Measurements from ENCODE around the gene GGA2. TPM values are rescaled to one million over a fixed set of nuclear protein-coding genes. Genes with fewer than 3 reads are reported as not detected.

GGA2 gene
- total RNA-seq, 1 experiment from 2014 or later, result 26.5 TPM

GRCh38 chr16:23530062-23530461, 19.8 kb upstream of the GGA2 start:
- POLR2A ChIA-PET (ENCODE audit: unreplicated experiment), result no interaction called here
- H3K9ac ChIP-seq (ENCODE audit: low read length), result no peak overlapping the region
- H3K27me3 ChIP-seq (ENCODE audit: low read length), result no peaks in the 10 kb centered on the region
- H3K4me2 ChIP-seq (ENCODE audit: low read length), result no peak overlapping the region
- intact Hi-C loops (cut with micrococcal nuclease), result no loop called here
- H3K9me2 ChIP-seq (replicated peaks; ENCODE audit: low read length), result no peaks in the 10 kb centered on the region
- DNase-seq (no peak), ATAC-seq (no peak)
- H2AFZ ChIP-seq (ENCODE audit: low read length), result no peak overlapping the region
- CTCF ChIA-PET, result no interaction called here
- 0 out of 2 replicates have a peak, but pooled peaks cover 6% of the 10 kb centered on the region for H3K36me3 ChIP-seq (ENCODE audit: low read depth, low read length)
- TF ChIP-seq EZH2 (IDR thresholded peaks at IDR 0.05; ENCODE audit: low read length, unreplicated experiment) (no peak), CTCF (conservative IDR thresholded peaks at IDR 0.05; ENCODE audit: low read depth, low read length) (no peak), EZH2phosphoT487 (IDR thresholded peaks at IDR 0.05; ENCODE audit: borderline replicate concordance, low read length) (no peak)
- no peak overlapping the region for H3K27ac ChIP-seq (ENCODE audit: low read length)
- no peaks in the 10 kb centered on the region for H3F3A ChIP-seq (ENCODE audit: low read length, unreplicated experiment)
- no peak overlapping the region for H3K4me3 ChIP-seq (ENCODE audit: low read length)
- no peaks in the 10 kb centered on the region for H3K79me2 ChIP-seq (ENCODE audit: low read length)
- H3K4me1 ChIP-seq (ENCODE audit: insufficient read depth, low read length), result no peaks in the 10 kb centered on the region
- no peaks in the 10 kb centered on the region for H4K20me1 ChIP-seq (ENCODE audit: low read length)
- H3K9me3 ChIP-seq (ENCODE audit: low read length), result no peaks in the 10 kb centered on the region
- BruUV-seq (replicated peaks), result no TSS peak

- Histone ChIP-seq H3K9me3 (ENCODE audit: low read length) (no peaks in the 10 kb centered on the region), H3K27me3 (ENCODE audit: low read length) (no peaks in the 10 kb centered on the region), H3K4me3 (ENCODE audit: low read length) (no peak overlapping the region), H3K9ac (ENCODE audit: low read length) (no peak overlapping the region), H3K4me1 (ENCODE audit: insufficient read depth, low read length) (no peaks in the 10 kb centered on the region), H3K9me2 (replicated peaks; ENCODE audit: low read length) (no peaks in the 10 kb centered on the region), H3F3A (ENCODE audit: low read length, unreplicated experiment) (no peaks in the 10 kb centered on the region), H3K79me2 (ENCODE audit: low read length) (no peaks in the 10 kb centered on the region), H2AFZ (ENCODE audit: low read length) (no peak overlapping the region), H3K27ac (ENCODE audit: low read length) (no peak overlapping the region), H3K36me3 (ENCODE audit: low read depth, low read length) (no peaks in the 10 kb centered on the region), H4K20me1 (ENCODE audit: low read length) (no peaks in the 10 kb centered on the region), H3K4me2 (ENCODE audit: low read length) (no peak overlapping the region)
- CTCF ChIA-PET, result no interaction called here
- POLR2A ChIA-PET (ENCODE audit: unreplicated experiment), result no interaction called here
- DNase-seq, result no peak
- no peak for ATAC-seq
- TF ChIP-seq EZH2phosphoT487 (IDR thresholded peaks at IDR 0.05; ENCODE audit: borderline replicate concordance, low read length), result no peak
- no TSS peak for BruUV-seq (replicated peaks)
- intact Hi-C loops (cut with micrococcal nuclease), result no loop called here
These were observed 18.5 kb upstream of the GGA2 start for GRCh38 chr16:23528644-23529310.

GRCh38 chr16:23527961-23528643, 17.8 kb upstream of the GGA2 start:
- H3K9me2 ChIP-seq (replicated peaks; ENCODE audit: low read length), result no peaks in the 10 kb centered on the region
- H3K36me3 ChIP-seq (ENCODE audit: low read depth, low read length), result no peaks in the 10 kb centered on the region
- H3K27me3 ChIP-seq (ENCODE audit: low read length), result no peaks in the 10 kb centered on the region
- no TSS peak for BruUV-seq (replicated peaks)
- no peak for TF ChIP-seq EZH2phosphoT487 (IDR thresholded peaks at IDR 0.05; ENCODE audit: borderline replicate concordance, low read length)
- no peak for TF ChIP-seq CTCF (conservative IDR thresholded peaks at IDR 0.05; ENCODE audit: low read depth, low read length)
- TF ChIP-seq EZH2 (IDR thresholded peaks at IDR 0.05; ENCODE audit: low read length, unreplicated experiment), result no peak
- H2AFZ ChIP-seq (ENCODE audit: low read length), result no peak overlapping the region
- DNase-seq (no peak), ATAC-seq (no peak)
- H3K9ac ChIP-seq (ENCODE audit: low read length), result no peak overlapping the region
- intact Hi-C loops (cut with micrococcal nuclease), result no loop called here
- no peak overlapping the region for H3K4me2 ChIP-seq (ENCODE audit: low read length)
- no peaks in the 10 kb centered on the region for H4K20me1 ChIP-seq (ENCODE audit: low read length)
- ChIA-PET CTCF (no interaction called here), POLR2A (ENCODE audit: unreplicated experiment) (no interaction called here)
- H3F3A ChIP-seq (ENCODE audit: low read length, unreplicated experiment), result no peaks in the 10 kb centered on the region
- no peaks in the 10 kb centered on the region for H3K79me2 ChIP-seq (ENCODE audit: low read length)
- no peaks in the 10 kb centered on the region for H3K9me3 ChIP-seq (ENCODE audit: low read length)
- no peak overlapping the region for H3K4me3 ChIP-seq (ENCODE audit: low read length)
- no peak overlapping the region for H3K27ac ChIP-seq (ENCODE audit: low read length)
- no peaks in the 10 kb centered on the region for H3K4me1 ChIP-seq (ENCODE audit: insufficient read depth, low read length)
